Epithelial cell of esophagus (primary cell): ENCODE data around the gene FOXF2.
"Not testable (repeated sequence)": the region's sequence is repeated elsewhere in the genome, so short reads cannot be mapped to it uniquely, and the experiment has no call there.

Source experiments
- DNase-seq: peaks from one replicate; pipeline ENCODE4 v3.0.0; 2010; ENCODE audit warnings: low read depth
- H3K4me3 ChIP-seq: 2 replicates; pipeline ENCODE4 v1.5.1; 2011; ENCODE audit warnings: mild to moderate bottlenecking, low read length, control low read depth
- CTCF ChIP-seq: IDR thresholded peaks from 2 replicates; pipeline ENCODE4 v1.5.1; 2011; ENCODE audit warnings: low read depth, mild to moderate bottlenecking, low read length, control low read depth, inconsistent platforms; ENCODE audit not compliant: insufficient read depth; ENCODE audit errors: missing control alignments

FOXF2 gene

DNA sequence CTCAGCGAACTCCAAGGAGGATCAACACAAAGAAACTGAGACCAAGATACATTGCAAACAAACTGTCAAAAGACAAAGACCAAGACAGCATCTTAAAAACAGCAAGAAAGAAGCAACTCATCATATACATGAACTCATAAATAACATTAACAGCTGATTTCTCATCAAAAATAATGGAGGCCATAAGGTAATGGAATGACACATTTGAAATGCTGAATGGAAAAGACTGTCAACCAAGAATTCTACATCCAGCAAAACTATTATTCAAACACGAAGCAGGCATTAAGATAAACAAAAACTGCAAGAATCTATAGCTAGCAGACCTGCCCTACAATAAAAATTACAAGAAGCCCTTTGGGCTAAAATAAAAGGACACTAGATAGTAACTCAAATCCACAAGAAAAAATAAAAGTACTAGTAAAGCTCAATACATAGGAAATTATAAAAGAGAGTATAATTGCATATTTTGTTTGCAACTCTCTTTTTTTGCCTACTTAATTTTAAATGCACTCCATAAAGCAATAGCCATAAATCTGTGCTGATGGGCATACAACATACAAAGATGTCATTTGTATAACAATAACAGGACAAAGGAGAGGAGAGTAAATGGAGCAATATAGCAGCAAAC is 37.9 kb upstream of the FOXF2 start:
- DNase-seq, result no peak
- H3K4me3 ChIP-seq, result no peak overlapping the region
- no peak for TF ChIP-seq CTCF

- DNase-seq, H3K4me3 ChIP-seq: not testable (repeated sequence)
Measured at GRCh38 chr6:1355068-1355467, 34.3 kb upstream of the FOXF2 start.

DNA sequence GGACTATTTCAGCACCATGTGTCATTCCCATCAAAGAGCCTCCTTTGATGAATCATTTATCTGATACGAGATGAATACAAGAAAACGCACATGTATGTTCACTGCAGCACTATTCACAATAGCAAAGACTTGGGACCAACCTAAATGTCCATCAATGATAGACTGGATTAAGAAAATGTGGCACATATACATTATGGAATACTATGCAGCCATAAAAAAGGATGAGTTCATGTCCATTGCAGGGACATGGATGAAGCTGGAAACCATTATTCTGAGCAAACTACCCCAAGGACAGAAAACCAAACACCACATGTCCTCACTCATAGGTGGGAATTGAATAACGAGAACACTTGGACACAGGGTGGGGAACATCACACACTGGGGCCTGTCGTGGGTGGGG is 27.7 kb upstream of the FOXF2 start:
- H3K4me3 ChIP-seq, DNase-seq: not testable (repeated sequence)

GRCh38 chr6:1362643-1363042 is 26.7 kb upstream of the FOXF2 start:
- no peak for TF ChIP-seq CTCF
- no peak overlapping the region for H3K4me3 ChIP-seq
- DNase-seq, result no peak

- no peak for DNase-seq
- TF ChIP-seq CTCF, result no peak
- no peak overlapping the region for H3K4me3 ChIP-seq
Measured at GRCh38 chr6:1363298-1363697, 26.1 kb upstream of the FOXF2 start.

DNA sequence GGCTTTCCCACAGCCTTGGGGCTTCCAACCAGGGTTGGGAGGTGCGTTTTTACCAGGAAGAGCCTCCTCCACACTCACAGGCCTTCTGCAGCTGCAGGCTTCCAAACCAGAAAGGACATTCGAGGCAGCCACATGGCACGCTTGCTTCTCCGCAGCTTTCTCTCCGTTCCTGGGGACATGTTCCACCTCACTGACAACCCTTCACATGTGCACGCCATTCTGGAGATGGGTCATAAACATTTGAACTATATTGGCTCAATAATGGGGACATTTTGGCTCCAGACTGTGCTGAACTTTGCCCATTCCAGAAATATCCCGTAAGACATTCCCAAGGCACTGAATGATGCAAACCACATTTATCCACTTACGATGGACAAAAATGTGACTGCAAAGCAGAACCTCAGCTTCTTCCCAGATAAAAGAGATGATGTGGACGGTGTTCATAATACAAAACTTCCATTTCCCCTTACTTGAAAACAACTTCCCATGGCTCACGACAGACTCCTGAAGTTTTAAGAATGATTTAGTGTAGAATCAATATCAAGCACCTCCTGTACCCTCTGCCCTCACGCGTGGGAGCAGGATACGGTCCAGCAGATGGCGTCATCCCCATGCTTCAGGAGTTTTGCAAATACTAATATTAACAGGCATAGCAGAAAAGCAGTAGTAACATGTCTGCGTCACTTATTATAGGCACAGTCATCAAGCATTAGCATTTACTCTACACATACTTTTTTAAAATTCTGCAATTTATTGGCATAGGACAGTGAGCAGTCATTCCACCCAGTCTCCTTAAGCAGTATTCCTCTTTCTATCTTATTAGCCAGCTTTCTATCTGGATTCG is 25.4 kb upstream of the FOXF2 start:
- DNase-seq, result peak; percentile 29
- TF ChIP-seq CTCF, result peak; percentile 31
- no peak overlapping the region for H3K4me3 ChIP-seq

GRCh38 chr6:1364791-1365190 is 24.6 kb upstream of the FOXF2 start:
- no peak for DNase-seq
- no peak overlapping the region for H3K4me3 ChIP-seq
- TF ChIP-seq CTCF, result no peak

GRCh38 chr6:1365686-1366085 is 23.7 kb upstream of the FOXF2 start:
- TF ChIP-seq CTCF, result no peak
- DNase-seq, result no peak
- no peak overlapping the region for H3K4me3 ChIP-seq
